ENCODE results near the gene DBH.

DNA sequence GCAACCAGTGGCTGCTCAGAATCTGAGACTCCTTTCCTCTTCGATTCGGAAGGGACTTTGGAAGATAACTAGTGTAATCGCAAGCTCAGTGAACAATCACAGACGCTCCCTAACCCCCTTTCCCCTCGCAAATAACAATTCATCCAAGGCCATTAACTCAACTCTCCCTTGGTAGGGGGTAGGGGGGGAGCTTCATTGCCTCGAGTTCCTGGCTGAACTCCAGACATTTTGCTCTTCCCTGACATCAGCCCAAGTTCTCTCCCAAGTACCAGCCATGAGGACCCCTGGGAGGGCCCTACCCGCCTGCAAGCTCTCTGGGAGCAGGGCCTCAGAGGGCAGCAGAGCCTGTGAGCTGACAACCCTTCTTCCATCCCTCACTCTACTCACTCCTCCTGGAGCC, 35.4 kb upstream of the DBH start:
- no peak for TF ChIP-seq REST (IDR thresholded peaks at IDR 0.05; ENCODE audit: low read depth, low read length)
- TF ChIP-seq SP1 (IDR thresholded peaks at IDR 0.05; ENCODE audit: low read depth, low read length) = no peak
